Measurements from ENCODE around the gene SH3BGRL2. TPM values are rescaled to one million over a fixed set of nuclear protein-coding genes. Genes with fewer than 3 reads are reported as not detected.
"Not testable (repeated sequence)": the region's sequence is repeated elsewhere in the genome, so short reads cannot be mapped to it uniquely, and the experiment has no call there.

Gene SH3BGRL2
- total RNA-seq, 2 experiments from 2014 or later, result 0.25 TPM; not detected in 1

DNA sequence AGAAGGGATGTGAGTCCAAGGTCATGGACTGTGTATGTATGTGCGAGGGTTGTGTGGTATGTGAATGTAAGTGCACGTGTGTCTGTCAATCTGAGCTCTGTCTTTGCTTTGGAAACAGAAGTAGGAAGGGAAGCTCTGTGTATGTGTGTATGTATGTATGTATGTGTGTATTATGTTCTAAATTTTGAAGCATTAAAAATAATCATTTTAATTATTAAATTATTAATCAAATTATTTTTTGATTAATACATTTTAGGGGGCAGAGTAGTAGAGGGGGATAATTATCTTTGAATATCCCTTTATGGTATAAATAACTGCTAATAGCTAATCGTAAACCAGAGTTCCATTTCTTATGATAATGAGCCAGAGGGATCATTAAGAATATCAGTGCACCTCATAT is 42.8 kb downstream of the SH3BGRL2 start:
- Histone ChIP-seq H3K27ac (ENCODE audit: low read depth, low read length, poor library complexity, severe bottlenecking) (no peak overlapping the region), H3K4me2 (ENCODE audit: low read length) (no peak overlapping the region), H3K36me3 (ENCODE audit: insufficient read depth, low read length) (no peaks in the 10 kb centered on the region), H3K9me2 (ENCODE audit: insufficient read depth, low read length) (no peaks in the 10 kb centered on the region), H3K79me2 (ENCODE audit: insufficient read depth, low read depth, low read length) (no peaks in the 10 kb centered on the region), H4K20me1 (ENCODE audit: insufficient read depth, low read length) (no peaks in the 10 kb centered on the region), H3K4me1 (ENCODE audit: insufficient read depth, low read length, poor library complexity, severe bottlenecking) (no peaks in the 10 kb centered on the region), H2AFZ (ENCODE audit: low read length) (no peak overlapping the region), H3K9me3 (ENCODE audit: low read length) (no peaks in the 10 kb centered on the region), H3K4me3 (ENCODE audit: low read depth, low read length, poor library complexity, severe bottlenecking) (no peak overlapping the region)
- POLR2A ChIA-PET, result interaction anchor here (0.6 to 1.0 kb wide), 2 partner anchors 11 to 14 kb away, joined by 3 read pairs; no protein-coding TSS in a partner anchor
- intact Hi-C loops (cut with micrococcal nuclease; ENCODE audit: unreplicated experiment), result no loop called here
- no TSS peak for BruUV-seq (replicated peaks)
- DNase-seq (ENCODE audit: low spot score), result no peak
- TF ChIP-seq EZH2phosphoT487 (IDR thresholded peaks at IDR 0.05; ENCODE audit: borderline replicate concordance, low read depth, low read length), result no peak
- TF ChIP-seq, protein P1, sequence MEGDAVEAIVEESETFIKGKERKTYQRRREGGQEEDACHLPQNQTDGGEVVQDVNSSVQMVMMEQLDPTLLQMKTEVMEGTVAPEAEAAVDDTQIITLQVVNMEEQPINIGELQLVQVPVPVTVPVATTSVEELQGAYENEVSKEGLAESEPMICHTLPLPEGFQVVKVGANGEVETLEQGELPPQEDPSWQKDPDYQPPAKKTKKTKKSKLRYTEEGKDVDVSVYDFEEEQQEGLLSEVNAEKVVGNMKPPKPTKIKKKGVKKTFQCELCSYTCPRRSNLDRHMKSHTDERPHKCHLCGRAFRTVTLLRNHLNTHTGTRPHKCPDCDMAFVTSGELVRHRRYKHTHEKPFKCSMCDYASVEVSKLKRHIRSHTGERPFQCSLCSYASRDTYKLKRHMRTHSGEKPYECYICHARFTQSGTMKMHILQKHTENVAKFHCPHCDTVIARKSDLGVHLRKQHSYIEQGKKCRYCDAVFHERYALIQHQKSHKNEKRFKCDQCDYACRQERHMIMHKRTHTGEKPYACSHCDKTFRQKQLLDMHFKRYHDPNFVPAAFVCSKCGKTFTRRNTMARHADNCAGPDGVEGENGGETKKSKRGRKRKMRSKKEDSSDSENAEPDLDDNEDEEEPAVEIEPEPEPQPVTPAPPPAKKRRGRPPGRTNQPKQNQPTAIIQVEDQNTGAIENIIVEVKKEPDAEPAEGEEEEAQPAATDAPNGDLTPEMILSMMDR (conservative IDR thresholded peaks at IDR 0.05; ENCODE audit: low read length), result no peak
- CTCF ChIA-PET (ENCODE audit: unreplicated experiment), result no interaction called here

DNA sequence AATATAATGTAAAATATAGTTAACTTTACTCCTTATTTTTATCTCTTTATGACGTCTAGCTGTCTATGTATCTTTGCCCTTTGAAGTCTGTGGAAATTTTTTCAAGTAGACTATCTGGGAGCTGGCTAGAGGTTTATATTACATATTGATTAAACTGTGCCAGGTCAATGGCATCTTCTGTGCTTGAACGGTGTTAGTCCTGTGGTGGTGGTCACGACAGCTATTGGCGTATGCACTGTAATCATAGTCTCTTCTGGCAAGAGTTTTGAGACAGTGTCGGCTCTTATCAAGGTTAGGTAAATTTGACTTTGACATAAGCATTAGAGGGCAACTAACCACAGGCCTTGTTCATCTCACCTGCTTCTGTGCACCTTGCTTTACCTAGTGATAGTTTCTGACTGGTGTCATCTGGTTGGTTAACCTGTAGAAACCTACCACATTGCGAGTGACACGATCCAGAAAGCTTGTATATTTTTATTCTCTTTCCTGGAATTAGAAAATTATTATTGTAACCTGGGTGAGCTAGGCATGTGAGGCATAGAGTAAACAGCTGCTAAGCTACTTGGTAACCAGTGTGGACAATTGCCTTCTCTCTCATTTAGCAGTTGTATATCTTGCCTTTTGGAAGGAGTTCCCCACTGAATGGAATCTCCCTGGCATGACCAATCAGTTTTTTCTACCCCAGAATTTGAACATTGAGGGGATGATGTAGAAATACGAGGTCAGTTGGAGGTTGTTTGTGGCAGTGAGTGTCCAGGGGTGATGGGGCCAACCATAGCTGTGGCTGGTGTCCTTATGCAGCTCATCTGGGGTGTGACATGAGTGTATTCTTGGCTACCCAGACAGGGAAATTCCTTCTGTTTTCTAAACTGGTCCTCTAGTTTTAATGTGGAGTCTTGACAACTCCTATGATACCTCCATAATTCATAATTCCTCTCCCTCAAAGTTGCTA is 45.9 kb downstream of the SH3BGRL2 start:
- Histone ChIP-seq H3K4me3 (ENCODE audit: low read depth, low read length, poor library complexity, severe bottlenecking) (no peak overlapping the region), H3K4me2 (ENCODE audit: low read length) (no peak overlapping the region), H3K79me2 (ENCODE audit: insufficient read depth, low read depth, low read length) (no peaks in the 10 kb centered on the region), H3K36me3 (ENCODE audit: insufficient read depth, low read length) (no peaks in the 10 kb centered on the region), H3K9me3 (ENCODE audit: low read length) (no peaks in the 10 kb centered on the region), H3K4me1 (ENCODE audit: insufficient read depth, low read length, poor library complexity, severe bottlenecking) (no peaks in the 10 kb centered on the region), H2AFZ (ENCODE audit: low read length) (no peak overlapping the region), H3K27ac (ENCODE audit: low read depth, low read length, poor library complexity, severe bottlenecking) (no peak overlapping the region), H3K9me2 (ENCODE audit: insufficient read depth, low read length) (peaks cover 4% of the 10 kb centered on the region; the same call in 1 of the 2 replicates), H4K20me1 (ENCODE audit: insufficient read depth, low read length) (no peaks in the 10 kb centered on the region)
- BruUV-seq (replicated peaks), result no TSS peak
- POLR2A ChIA-PET, result no interaction called here
- CTCF ChIA-PET (ENCODE audit: unreplicated experiment), result no interaction called here
- no peak for DNase-seq (ENCODE audit: low spot score)
- TF ChIP-seq EZH2phosphoT487 (IDR thresholded peaks at IDR 0.05; ENCODE audit: borderline replicate concordance, low read depth, low read length), result no peak
- TF ChIP-seq, protein P1 (conservative IDR thresholded peaks at IDR 0.05; ENCODE audit: low read length), result no peak
- intact Hi-C loops (cut with micrococcal nuclease; ENCODE audit: unreplicated experiment), result no loop called here

DNA sequence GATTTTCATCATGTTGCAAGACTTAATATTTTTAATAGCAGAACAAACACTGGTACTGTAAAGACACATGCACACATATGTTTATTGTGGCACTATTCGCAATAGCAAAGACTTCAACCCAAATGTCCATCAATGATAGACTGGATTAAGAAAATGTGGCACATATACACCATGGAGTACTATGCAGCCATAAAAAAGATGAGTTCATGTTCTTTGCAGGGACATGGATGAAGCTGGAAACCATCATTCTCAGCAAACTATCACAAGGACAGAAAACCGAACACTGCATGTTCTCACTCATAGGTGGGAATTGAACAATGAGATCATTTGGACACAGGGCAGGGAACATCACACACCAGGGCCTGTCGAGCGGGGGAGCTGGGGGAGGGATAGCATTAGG is 51.6 kb downstream of the SH3BGRL2 start:
- BruUV-seq (replicated peaks); H3K4me2 ChIP-seq (ENCODE audit: low read length); H4K20me1 ChIP-seq (ENCODE audit: insufficient read depth, low read length); H3K4me3 ChIP-seq (ENCODE audit: low read depth, low read length, poor library complexity, severe bottlenecking); H3K27ac ChIP-seq (ENCODE audit: low read depth, low read length, poor library complexity, severe bottlenecking); DNase-seq (ENCODE audit: low spot score); H3K9me3 ChIP-seq (ENCODE audit: low read length); H3K36me3 ChIP-seq (ENCODE audit: insufficient read depth, low read length); H3K79me2 ChIP-seq (ENCODE audit: insufficient read depth, low read depth, low read length); H3K9me2 ChIP-seq (ENCODE audit: insufficient read depth, low read length); CTCF ChIA-PET (ENCODE audit: unreplicated experiment); POLR2A ChIA-PET; H2AFZ ChIP-seq (ENCODE audit: low read length); intact Hi-C loops (cut with micrococcal nuclease; ENCODE audit: unreplicated experiment); H3K4me1 ChIP-seq (ENCODE audit: insufficient read depth, low read length, poor library complexity, severe bottlenecking): not testable (repeated sequence)

Measured in OCI-LY7 (cell line).